SW480 (cell line): ENCODE data around the gene EI24.

Experiments used
- DNase-seq: peaks from one replicate; pipeline ENCODE4 v3.0.0-alpha.2; 2016; ENCODE audit warnings: low spot score

EI24 gene

GRCh38 chr11:125627236-125627910 is 58.1 kb downstream of the EI24 start:
- no peak for DNase-seq
